HepG2 (cell line): ENCODE data around the gene SLC17A9. TPM values are rescaled to one million over a fixed set of nuclear protein-coding genes. Genes with fewer than 3 reads are reported as not detected.
A peak's percentile ranks its signal among the peaks of the same experiment; 100 is the strongest.

Experiments
- NONO ChIP-seq, 2 experiments: fragments of 450-650 bp in 1 of 2; sonication (generic) in 1 of 2; formaldehyde crosslinking in 1 of 2; IDR thresholded peaks in 1 of 2; conservative IDR thresholded peaks in 1 of 2; 2 replicates each; pipeline versions ENCODE4 v1.6.1 to v1.8.0; 2017 to 2022; ENCODE audit warnings: mild to moderate bottlenecking in 1 of 2, missing genetic modification reagents in 1 of 2, moderate library complexity in 1 of 2
- SP140L ChIP-seq: sonication (generic); formaldehyde crosslinking; IDR thresholded peaks from 2 replicates; pipeline ENCODE4 v1.4.0; 2020; ENCODE audit warnings: missing genetic modification reagents, borderline replicate concordance
- SP5 ChIP-seq: IDR thresholded peaks from 2 replicates; pipeline ENCODE4 v1.6.1; 2016; ENCODE audit warnings: low read depth, borderline replicate concordance
- TCF12 ChIP-seq, 2 experiments: fragments of 450-650 bp in 1 of 2; sonication (generic) in 1 of 2; formaldehyde crosslinking in 1 of 2; IDR thresholded peaks; 2 replicates each; pipeline versions ENCODE4 v1.6.1 to v1.8.0; 2017 to 2022; ENCODE audit warnings: antibody characterized with exemption in 1 of 2, mild to moderate bottlenecking in 1 of 2, missing genetic modification reagents in 1 of 2, moderate library complexity in 1 of 2
- ZBTB21 ChIP-seq: sonication (generic); formaldehyde crosslinking; IDR thresholded peaks from 2 replicates; pipeline ENCODE4 v1.4.0; 2020; ENCODE audit warnings: missing genetic modification reagents
- ZNF136 ChIP-seq: sonication (generic); formaldehyde crosslinking; IDR thresholded peaks from 2 replicates; pipeline ENCODE4 v1.8.1; 2022; ENCODE audit warnings: low read depth, mild to moderate bottlenecking, moderate library complexity, missing genetic modification reagents
- ZNF20 ChIP-seq: sonication (generic); formaldehyde crosslinking; IDR thresholded peaks from 2 replicates; pipeline ENCODE4 v1.4.0; 2020; ENCODE audit warnings: mild to moderate bottlenecking, moderate library complexity, missing genetic modification reagents
- ZNF354B ChIP-seq: sonication (generic); formaldehyde crosslinking; IDR thresholded peaks from 2 replicates; pipeline ENCODE4 v1.8.0; 2022; ENCODE audit warnings: mild to moderate bottlenecking, missing genetic modification reagents
- ZNF441 ChIP-seq: sonication (generic); formaldehyde crosslinking; IDR thresholded peaks from 2 replicates; pipeline ENCODE4 v1.7.0; 2021; ENCODE audit warnings: missing genetic modification reagents, borderline replicate concordance
- polyA plus RNA-seq, 8 experiments: library from polyadenylated mRNA; depleted of rRNA in 3 of 8; stranded (reverse) in 7 of 8; unstranded in 1 of 8; fragments of >200 nt; fragmentation: Illumina TruSeq in 4 of 8; extraction: Trizol in 4 of 8; gene quantifications; 2 replicates each; pipeline versions ENCODE4 v1.2.1 to v1.2.3, GENCODE V29; 2011 to 2016; ENCODE audit warnings: low read depth in 4 of 8, missing spikeins in 1 of 8, mixed read lengths in 1 of 8; ENCODE audit not compliant: insufficient read depth in 1 of 8
- total RNA-seq, 5 experiments: library from RNA; depleted of rRNA; stranded (reverse); fragments of >200 nt; fragmentation: Illumina TruSeq; extraction: Trizol; gene quantifications; 2 replicates each; pipeline ENCODE4 v1.2.3, GENCODE V29; 2016; ENCODE audit warnings: low read depth in 1 of 5
- TF ChIP-seq, protein P1 (sequence below): sonication (generic); formaldehyde crosslinking; IDR thresholded peaks from 2 replicates; pipeline ENCODE4 v1.8.0; 2022; ENCODE audit warnings: mild to moderate bottlenecking, missing genetic modification reagents, moderate library complexity
- TF ChIP-seq, protein P2 (sequence below), 2 experiments: sonication (generic) in 1 of 2; formaldehyde crosslinking in 1 of 2; IDR thresholded peaks; 2 replicates each; pipeline versions ENCODE4 v1.4.0 to v1.6.1; 2018 to 2020; ENCODE audit warnings: missing genetic modification reagents in 2 of 2, borderline replicate concordance in 1 of 2, low read depth in 1 of 2, mild to moderate bottlenecking in 1 of 2, missing biosample characterization in 1 of 2
- TF ChIP-seq, protein P3 (sequence below): sonication (generic); formaldehyde crosslinking; IDR thresholded peaks from 2 replicates; pipeline ENCODE4 v1.9.0; 2021; ENCODE audit warnings: mild to moderate bottlenecking, missing genetic modification reagents
- TF ChIP-seq, protein P4 (sequence below), 2 experiments: fragments of 450-650 bp in 1 of 2; sonication (generic) in 1 of 2; formaldehyde crosslinking; IDR thresholded peaks; 2 replicates each; pipeline versions ENCODE4 v1.5.0 to v1.8.0; 2020 to 2022; ENCODE audit warnings: mild to moderate bottlenecking in 1 of 2, missing genetic modification reagents in 1 of 2
- TF ChIP-seq, protein P5 (sequence below): sonication (generic); formaldehyde crosslinking; conservative IDR thresholded peaks from 2 replicates; pipeline ENCODE4 v1.5.0; 2020; ENCODE audit warnings: missing genetic modification reagents

Gene SLC17A9
- total and polyA plus RNA-seq, 2 of the 13 experiments (the other 11 are each of a cell fraction or from before 2014, with no cell fraction given): 110 to 191 TPM

DNA sequence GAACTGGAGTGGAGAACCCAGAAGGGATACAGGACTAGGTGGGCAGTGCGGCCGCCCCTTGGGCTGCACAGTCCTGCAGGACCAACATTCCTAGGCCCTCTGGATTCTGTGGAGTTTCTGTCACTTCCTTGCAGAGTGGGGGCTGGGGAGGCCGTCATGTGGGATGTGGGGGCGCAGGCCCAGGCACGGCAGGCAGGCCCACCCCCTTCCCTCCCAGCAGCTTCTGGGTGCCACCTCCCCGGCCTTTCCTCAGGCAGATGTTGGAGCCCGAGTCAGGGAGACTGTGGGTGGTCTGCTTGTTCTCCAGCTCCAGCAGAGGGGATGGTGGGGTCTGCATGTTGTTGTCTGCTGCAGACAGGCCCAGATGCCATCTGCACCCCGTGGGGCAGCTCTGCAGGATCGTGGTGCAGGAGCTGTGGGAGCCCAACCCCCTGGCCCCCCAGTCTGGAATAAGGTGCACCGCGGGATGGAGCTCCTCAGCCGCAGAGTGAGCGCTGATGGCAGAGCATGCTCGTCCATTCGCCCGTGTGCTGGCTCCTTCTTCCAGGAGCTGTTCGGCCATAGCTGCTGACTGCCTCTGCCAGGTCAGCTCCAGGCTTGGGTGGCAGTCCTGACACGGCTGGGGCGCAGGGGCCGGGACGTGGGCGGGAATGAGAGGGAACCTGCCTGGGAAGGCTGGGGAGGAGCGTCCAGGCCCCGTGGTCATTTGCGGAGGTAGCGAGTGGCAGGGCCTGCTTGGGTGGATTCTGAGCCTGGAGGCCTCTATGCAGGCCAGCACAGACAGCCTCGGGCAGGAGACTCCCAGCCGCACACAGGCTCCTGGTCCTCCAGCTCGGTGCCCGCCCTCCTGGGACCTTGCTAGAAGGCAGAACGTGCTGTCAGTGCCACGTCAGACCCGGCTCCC lies 18.1 kb downstream of the SLC17A9 start (continued):
- TF ChIP-seq, protein P1, sequence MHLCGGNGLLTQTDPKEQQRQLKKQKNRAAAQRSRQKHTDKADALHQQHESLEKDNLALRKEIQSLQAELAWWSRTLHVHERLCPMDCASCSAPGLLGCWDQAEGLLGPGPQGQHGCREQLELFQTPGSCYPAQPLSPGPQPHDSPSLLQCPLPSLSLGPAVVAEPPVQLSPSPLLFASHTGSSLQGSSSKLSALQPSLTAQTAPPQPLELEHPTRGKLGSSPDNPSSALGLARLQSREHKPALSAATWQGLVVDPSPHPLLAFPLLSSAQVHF: no peak; the same call in 1 of the 2 replicates
- TF ChIP-seq NONO (IDR thresholded peaks at IDR 0.05) (no peak), NONO (CRISPR knock-in tag; conservative IDR thresholded peaks at IDR 0.05) (0 out of 2 replicates have a peak, but pooled peaks have one; percentile 30), ZNF20 (CRISPR knock-in tag) (no peak), ZBTB21 (CRISPR knock-in tag) (no peak), SP140L (CRISPR knock-in tag) (no peak), TCF12 (IDR thresholded peaks at IDR 0.05) (no peak), TCF12 (CRISPR knock-in tag; IDR thresholded peaks at IDR 0.05) (peak; percentile 76; the same call in 1 of the 2 replicates), ZNF136 (CRISPR knock-in tag) (0 out of 2 replicates have a peak, but pooled peaks have one; percentile 25), ZNF441 (0 out of 2 replicates have a peak, but pooled peaks have one; percentile 17), SP5 (no peak), ZNF354B (CRISPR knock-in tag) (no peak; the same call in 1 of the 2 replicates)
- TF ChIP-seq, protein P2, sequence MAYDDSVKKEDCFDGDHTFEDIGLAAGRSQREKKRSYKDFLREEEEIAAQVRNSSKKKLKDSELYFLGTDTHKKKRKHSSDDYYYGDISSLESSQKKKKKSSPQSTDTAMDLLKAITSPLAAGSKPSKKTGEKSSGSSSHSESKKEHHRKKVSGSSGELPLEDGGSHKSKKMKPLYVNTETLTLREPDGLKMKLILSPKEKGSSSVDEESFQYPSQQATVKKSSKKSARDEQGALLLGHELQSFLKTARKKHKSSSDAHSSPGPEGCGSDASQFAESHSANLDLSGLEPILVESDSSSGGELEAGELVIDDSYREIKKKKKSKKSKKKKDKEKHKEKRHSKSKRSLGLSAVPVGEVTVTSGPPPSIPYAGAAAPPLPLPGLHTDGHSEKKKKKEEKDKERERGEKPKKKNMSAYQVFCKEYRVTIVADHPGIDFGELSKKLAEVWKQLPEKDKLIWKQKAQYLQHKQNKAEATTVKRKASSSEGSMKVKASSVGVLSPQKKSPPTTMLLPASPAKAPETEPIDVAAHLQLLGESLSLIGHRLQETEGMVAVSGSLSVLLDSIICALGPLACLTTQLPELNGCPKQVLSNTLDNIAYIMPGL (CRISPR knock-in tag; IDR thresholded peaks at IDR 0.05; ENCODE audit: borderline replicate concordance in 1 of 2, low read depth in 1 of 2): peak in 1 of 2 experiments; percentile 67; a peak in 1 of 4 replicates
- TF ChIP-seq, protein P3, sequence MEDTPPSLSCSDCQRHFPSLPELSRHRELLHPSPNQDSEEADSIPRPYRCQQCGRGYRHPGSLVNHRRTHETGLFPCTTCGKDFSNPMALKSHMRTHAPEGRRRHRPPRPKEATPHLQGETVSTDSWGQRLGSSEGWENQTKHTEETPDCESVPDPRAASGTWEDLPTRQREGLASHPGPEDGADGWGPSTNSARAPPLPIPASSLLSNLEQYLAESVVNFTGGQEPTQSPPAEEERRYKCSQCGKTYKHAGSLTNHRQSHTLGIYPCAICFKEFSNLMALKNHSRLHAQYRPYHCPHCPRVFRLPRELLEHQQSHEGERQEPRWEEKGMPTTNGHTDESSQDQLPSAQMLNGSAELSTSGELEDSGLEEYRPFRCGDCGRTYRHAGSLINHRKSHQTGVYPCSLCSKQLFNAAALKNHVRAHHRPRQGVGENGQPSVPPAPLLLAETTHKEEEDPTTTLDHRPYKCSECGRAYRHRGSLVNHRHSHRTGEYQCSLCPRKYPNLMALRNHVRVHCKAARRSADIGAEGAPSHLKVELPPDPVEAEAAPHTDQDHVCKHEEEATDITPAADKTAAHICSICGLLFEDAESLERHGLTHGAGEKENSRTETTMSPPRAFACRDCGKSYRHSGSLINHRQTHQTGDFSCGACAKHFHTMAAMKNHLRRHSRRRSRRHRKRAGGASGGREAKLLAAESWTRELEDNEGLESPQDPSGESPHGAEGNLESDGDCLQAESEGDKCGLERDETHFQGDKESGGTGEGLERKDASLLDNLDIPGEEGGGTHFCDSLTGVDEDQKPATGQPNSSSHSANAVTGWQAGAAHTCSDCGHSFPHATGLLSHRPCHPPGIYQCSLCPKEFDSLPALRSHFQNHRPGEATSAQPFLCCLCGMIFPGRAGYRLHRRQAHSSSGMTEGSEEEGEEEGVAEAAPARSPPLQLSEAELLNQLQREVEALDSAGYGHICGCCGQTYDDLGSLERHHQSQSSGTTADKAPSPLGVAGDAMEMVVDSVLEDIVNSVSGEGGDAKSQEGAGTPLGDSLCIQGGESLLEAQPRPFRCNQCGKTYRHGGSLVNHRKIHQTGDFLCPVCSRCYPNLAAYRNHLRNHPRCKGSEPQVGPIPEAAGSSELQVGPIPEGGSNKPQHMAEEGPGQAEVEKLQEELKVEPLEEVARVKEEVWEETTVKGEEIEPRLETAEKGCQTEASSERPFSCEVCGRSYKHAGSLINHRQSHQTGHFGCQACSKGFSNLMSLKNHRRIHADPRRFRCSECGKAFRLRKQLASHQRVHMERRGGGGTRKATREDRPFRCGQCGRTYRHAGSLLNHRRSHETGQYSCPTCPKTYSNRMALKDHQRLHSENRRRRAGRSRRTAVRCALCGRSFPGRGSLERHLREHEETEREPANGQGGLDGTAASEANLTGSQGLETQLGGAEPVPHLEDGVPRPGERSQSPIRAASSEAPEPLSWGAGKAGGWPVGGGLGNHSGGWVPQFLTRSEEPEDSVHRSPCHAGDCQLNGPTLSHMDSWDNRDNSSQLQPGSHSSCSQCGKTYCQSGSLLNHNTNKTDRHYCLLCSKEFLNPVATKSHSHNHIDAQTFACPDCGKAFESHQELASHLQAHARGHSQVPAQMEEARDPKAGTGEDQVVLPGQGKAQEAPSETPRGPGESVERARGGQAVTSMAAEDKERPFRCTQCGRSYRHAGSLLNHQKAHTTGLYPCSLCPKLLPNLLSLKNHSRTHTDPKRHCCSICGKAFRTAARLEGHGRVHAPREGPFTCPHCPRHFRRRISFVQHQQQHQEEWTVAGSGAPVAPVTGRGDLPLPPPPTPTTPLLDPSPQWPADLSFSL (CRISPR knock-in tag): no peak; the same call in 1 of the 2 replicates
- TF ChIP-seq, protein P4, sequence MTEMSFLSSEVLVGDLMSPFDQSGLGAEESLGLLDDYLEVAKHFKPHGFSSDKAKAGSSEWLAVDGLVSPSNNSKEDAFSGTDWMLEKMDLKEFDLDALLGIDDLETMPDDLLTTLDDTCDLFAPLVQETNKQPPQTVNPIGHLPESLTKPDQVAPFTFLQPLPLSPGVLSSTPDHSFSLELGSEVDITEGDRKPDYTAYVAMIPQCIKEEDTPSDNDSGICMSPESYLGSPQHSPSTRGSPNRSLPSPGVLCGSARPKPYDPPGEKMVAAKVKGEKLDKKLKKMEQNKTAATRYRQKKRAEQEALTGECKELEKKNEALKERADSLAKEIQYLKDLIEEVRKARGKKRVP (CRISPR knock-in tag; IDR thresholded peaks at IDR 0.05): no peak
- TF ChIP-seq, protein P5, sequence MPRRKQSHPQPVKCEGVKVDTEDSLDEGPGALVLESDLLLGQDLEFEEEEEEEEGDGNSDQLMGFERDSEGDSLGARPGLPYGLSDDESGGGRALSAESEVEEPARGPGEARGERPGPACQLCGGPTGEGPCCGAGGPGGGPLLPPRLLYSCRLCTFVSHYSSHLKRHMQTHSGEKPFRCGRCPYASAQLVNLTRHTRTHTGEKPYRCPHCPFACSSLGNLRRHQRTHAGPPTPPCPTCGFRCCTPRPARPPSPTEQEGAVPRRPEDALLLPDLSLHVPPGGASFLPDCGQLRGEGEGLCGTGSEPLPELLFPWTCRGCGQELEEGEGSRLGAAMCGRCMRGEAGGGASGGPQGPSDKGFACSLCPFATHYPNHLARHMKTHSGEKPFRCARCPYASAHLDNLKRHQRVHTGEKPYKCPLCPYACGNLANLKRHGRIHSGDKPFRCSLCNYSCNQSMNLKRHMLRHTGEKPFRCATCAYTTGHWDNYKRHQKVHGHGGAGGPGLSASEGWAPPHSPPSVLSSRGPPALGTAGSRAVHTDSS: 0 out of 2 replicates have a peak, but pooled peaks have one; percentile 31
